ENCODE measurements around the gene ADGRD2.

GRCh38 chr9:124410321-124410913 is 39.8 kb upstream of the ADGRD2 start:
- TF ChIP-seq CTCF (IDR thresholded peaks at IDR 0.05) = peak in 3 of 6 experiments; percentile 26 to 31 (median 29)
- no peak for TF ChIP-seq POLR2A (IDR thresholded peaks at IDR 0.05)

Data from Peyer's patch (tissue), 4 donors.